ENCODE data around the gene SAP30BP. TPM values are rescaled to one million over a fixed set of nuclear protein-coding genes. Genes with fewer than 3 reads are reported as not detected.
A peak's percentile ranks its signal among the peaks of the same experiment; 100 is the strongest.

Gene SAP30BP
- total and polyA plus RNA-seq, 2 of the 8 experiments (the other 6 are each of a cell fraction or from before 2014, with no cell fraction given), result 63.3 to 79.9 TPM

DNA sequence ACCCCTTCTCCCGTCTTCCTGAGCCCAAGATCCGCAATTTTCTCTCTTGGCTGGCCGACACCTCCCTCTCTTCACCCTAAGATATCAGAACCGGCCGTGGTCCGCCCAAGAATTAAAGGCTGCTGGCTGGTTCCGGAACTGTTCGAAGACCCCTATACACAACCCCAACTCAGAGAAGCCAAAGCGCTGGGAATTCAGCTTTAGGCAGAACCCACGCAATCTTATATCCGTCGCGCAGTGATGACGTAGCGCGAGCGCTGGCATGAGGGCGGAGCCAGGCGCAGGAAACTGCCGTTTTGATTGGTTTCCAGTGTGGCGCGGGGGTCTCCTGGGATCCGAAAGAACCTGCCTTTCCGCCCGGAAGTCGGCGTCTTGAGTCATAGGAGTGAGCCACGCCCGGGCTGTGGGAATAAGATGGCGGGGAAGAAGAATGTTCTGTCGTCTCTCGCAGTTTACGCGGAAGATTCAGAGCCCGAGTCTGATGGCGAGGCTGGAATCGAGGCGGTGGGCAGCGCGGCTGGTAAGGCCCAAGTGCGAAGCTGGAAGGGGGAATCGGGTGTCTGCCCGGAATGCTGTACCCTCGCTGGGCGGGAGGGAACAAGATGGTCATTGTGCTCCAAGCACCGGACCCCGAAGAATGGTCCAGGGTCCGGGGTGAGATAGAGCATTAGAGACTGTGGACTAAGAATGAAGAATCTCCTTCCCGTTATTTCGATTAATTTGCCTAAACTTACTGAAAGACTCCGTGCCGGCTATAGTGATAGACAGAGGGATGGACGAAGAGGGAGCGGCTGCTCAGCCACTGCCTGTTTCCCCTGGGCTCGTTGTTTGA is at the start of gene SAP30BP, which contains the start of gene RECQL5 (continued):
- TF ChIP-seq KDM4A (IDR thresholded peaks at IDR 0.05; ENCODE audit: low read depth, low read length, severe bottlenecking) (peak; percentile 72), HDAC2 (IDR thresholded peaks at IDR 0.05; ENCODE audit: borderline replicate concordance in 1 of 2, low read depth in 2 of 2, low read length in 2 of 2) (peak in 1 of 2 experiments; percentile 99; a peak in 2 of 4 replicates), MAFK (IDR thresholded peaks at IDR 0.05; ENCODE audit: low read depth, low read length) (no peak), SP2 (IDR thresholded peaks at IDR 0.05; ENCODE audit: low read length) (no peak), E2F6 (IDR thresholded peaks at IDR 0.05) (0 out of 2 replicates have a peak, but pooled peaks have one; percentile 12), SP1 (IDR thresholded peaks at IDR 0.05; ENCODE audit: low read depth, low read length) (peak; percentile 86), SP4 (IDR thresholded peaks at IDR 0.05; ENCODE audit: low read length) (peak; percentile 82; the same call in 1 of the 2 replicates), POLR2AphosphoS5 (IDR thresholded peaks at IDR 0.05; ENCODE audit: low read depth, low read length) (peak; percentile 82), ASH2L (IDR thresholded peaks at IDR 0.05; ENCODE audit: low read length) (peak; percentile 87), USF2 (IDR thresholded peaks at IDR 0.05; ENCODE audit: low read length) (no peak), BACH1 (IDR thresholded peaks at IDR 0.05; ENCODE audit: low read length) (no peak), POLR2A (IDR thresholded peaks at IDR 0.05; ENCODE audit: control extremely low read depth in 1 of 2, low read depth in 2 of 2, low read length in 2 of 2) (peak; percentile 79 to 88), BCL11A (IDR thresholded peaks at IDR 0.05; ENCODE audit: low read depth in 2 of 2, low read length in 2 of 2) (no peak), NRF1 (IDR thresholded peaks at IDR 0.05; ENCODE audit: low read depth, low read length) (no peak), NANOG (IDR thresholded peaks at IDR 0.05; ENCODE audit: insufficient read depth, low read depth, low read length, poor library complexity, severe bottlenecking) (no peak)

Measured in H1 (cell line).